ENCODE results near the gene HIVEP3. TPM values are rescaled to one million over a fixed set of nuclear protein-coding genes. Genes with fewer than 3 reads are reported as not detected.

Gene HIVEP3
- polyA plus RNA-seq, 1 of the 3 experiments (the other 2 are of a cell fraction): 6.4 TPM

GRCh38 chr1:41758904-41759548, 159.7 kb downstream of the HIVEP3 start:
- Histone ChIP-seq H3K4me2 (no peak overlapping the region; the same call in 1 of the 2 replicates), H3K9me3 (no peaks in the 10 kb centered on the region), H3K79me2 (ENCODE audit: insufficient read depth) (no peaks in the 10 kb centered on the region), H3K9me2 (no peaks in the 10 kb centered on the region), H3K36me3 (replicated peaks in 1 of 2; ENCODE audit: control insufficient read depth in 1 of 2, insufficient read depth in 2 of 2, low read length in 1 of 2) (no peaks in the 10 kb centered on the region), H3K27me3 (ENCODE audit: insufficient read depth) (no peaks in the 10 kb centered on the region), H3K4me3 (ENCODE audit: low read depth in 2 of 2, low read length in 1 of 2) (no peak overlapping the region), H4K20me1 (ENCODE audit: insufficient read depth) (no peaks in the 10 kb centered on the region), H3K4me1 (ENCODE audit: control insufficient read depth in 1 of 2, insufficient read depth in 2 of 2, low read depth in 1 of 2, low read length in 1 of 2) (0 out of 4 replicates have a peak, but pooled peaks cover 0 to 3% of the 10 kb centered on the region in 2 experiments), H3K27ac (ENCODE audit: low read depth in 2 of 2, low read length in 1 of 2) (peak overlapping the region in 1 of 2 experiments; percentile 41; a peak in 2 of 4 replicates), H3F3A (replicated peaks; ENCODE audit: insufficient read depth) (peaks cover 6% of the 10 kb centered on the region), H2AFZ (ENCODE audit: low read depth) (no peak overlapping the region), H3K9ac (no peak overlapping the region)
- no peak for DNase-seq
- POLR2A ChIA-PET: no interaction called here
- TF ChIP-seq CHD2 (IDR thresholded peaks at IDR 0.05; ENCODE audit: low read length, partially characterized antibody) (no peak), ELF1 (IDR thresholded peaks at IDR 0.05) (no peak), RCOR1 (IDR thresholded peaks at IDR 0.05; ENCODE audit: low read length) (no peak), FOSL2 (IDR thresholded peaks at IDR 0.05; ENCODE audit: borderline replicate concordance, low read depth) (peak; percentile 71; the same call in 1 of the 2 replicates), JUND (IDR thresholded peaks at IDR 0.05) (peak; percentile 43), FOXJ3 (CRISPR knock-in tag; IDR thresholded peaks at IDR 0.05) (no peak), ZBTB33 (IDR thresholded peaks at IDR 0.05; ENCODE audit: borderline replicate concordance, low read depth) (no peak), EP300 (IDR thresholded peaks at IDR 0.05; ENCODE audit: borderline replicate concordance in 1 of 2, low read depth in 1 of 2, low read length in 1 of 2) (no peak), NRF1 (IDR thresholded peaks at IDR 0.05; ENCODE audit: low read depth, low read length) (no peak), RFX5 (IDR thresholded peaks at IDR 0.05; ENCODE audit: low read length) (no peak), TAF1 (IDR thresholded peaks at IDR 0.05; ENCODE audit: borderline replicate concordance, low read depth, low read length) (no peak), POLR2AphosphoS5 (IDR thresholded peaks at IDR 0.05; ENCODE audit: low read depth, low read length) (no peak), YY1 (IDR thresholded peaks at IDR 0.05; ENCODE audit: low read depth) (no peak), MXI1 (IDR thresholded peaks at IDR 0.05; ENCODE audit: low read depth, low read length) (no peak), RXRA (IDR thresholded peaks at IDR 0.05; ENCODE audit: borderline replicate concordance, low read depth) (no peak), TCF12 (IDR thresholded peaks at IDR 0.05) (peak; percentile 62), SIN3A (IDR thresholded peaks at IDR 0.05; ENCODE audit: borderline replicate concordance, low read depth, low read length) (no peak), NFIC (IDR thresholded peaks at IDR 0.05; ENCODE audit: borderline replicate concordance) (no peak)
- TF ChIP-seq, protein P1, sequence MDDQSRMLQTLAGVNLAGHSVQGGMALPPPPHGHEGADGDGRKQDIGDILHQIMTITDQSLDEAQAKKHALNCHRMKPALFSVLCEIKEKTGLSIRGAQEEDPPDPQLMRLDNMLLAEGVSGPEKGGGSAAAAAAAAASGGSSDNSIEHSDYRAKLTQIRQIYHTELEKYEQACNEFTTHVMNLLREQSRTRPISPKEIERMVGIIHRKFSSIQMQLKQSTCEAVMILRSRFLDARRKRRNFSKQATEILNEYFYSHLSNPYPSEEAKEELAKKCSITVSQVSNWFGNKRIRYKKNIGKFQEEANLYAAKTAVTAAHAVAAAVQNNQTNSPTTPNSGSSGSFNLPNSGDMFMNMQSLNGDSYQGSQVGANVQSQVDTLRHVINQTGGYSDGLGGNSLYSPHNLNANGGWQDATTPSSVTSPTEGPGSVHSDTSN (IDR thresholded peaks at IDR 0.05): no peak
- TF ChIP-seq, protein P2, sequence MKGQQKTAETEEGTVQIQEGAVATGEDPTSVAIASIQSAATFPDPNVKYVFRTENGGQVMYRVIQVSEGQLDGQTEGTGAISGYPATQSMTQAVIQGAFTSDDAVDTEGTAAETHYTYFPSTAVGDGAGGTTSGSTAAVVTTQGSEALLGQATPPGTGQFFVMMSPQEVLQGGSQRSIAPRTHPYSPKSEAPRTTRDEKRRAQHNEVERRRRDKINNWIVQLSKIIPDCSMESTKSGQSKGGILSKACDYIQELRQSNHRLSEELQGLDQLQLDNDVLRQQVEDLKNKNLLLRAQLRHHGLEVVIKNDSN (IDR thresholded peaks at IDR 0.05; ENCODE audit: borderline replicate concordance, low read depth): no peak
- TF ChIP-seq, protein P3, sequence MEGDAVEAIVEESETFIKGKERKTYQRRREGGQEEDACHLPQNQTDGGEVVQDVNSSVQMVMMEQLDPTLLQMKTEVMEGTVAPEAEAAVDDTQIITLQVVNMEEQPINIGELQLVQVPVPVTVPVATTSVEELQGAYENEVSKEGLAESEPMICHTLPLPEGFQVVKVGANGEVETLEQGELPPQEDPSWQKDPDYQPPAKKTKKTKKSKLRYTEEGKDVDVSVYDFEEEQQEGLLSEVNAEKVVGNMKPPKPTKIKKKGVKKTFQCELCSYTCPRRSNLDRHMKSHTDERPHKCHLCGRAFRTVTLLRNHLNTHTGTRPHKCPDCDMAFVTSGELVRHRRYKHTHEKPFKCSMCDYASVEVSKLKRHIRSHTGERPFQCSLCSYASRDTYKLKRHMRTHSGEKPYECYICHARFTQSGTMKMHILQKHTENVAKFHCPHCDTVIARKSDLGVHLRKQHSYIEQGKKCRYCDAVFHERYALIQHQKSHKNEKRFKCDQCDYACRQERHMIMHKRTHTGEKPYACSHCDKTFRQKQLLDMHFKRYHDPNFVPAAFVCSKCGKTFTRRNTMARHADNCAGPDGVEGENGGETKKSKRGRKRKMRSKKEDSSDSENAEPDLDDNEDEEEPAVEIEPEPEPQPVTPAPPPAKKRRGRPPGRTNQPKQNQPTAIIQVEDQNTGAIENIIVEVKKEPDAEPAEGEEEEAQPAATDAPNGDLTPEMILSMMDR (IDR thresholded peaks at IDR 0.05): no peak
- TF ChIP-seq, protein P4, sequence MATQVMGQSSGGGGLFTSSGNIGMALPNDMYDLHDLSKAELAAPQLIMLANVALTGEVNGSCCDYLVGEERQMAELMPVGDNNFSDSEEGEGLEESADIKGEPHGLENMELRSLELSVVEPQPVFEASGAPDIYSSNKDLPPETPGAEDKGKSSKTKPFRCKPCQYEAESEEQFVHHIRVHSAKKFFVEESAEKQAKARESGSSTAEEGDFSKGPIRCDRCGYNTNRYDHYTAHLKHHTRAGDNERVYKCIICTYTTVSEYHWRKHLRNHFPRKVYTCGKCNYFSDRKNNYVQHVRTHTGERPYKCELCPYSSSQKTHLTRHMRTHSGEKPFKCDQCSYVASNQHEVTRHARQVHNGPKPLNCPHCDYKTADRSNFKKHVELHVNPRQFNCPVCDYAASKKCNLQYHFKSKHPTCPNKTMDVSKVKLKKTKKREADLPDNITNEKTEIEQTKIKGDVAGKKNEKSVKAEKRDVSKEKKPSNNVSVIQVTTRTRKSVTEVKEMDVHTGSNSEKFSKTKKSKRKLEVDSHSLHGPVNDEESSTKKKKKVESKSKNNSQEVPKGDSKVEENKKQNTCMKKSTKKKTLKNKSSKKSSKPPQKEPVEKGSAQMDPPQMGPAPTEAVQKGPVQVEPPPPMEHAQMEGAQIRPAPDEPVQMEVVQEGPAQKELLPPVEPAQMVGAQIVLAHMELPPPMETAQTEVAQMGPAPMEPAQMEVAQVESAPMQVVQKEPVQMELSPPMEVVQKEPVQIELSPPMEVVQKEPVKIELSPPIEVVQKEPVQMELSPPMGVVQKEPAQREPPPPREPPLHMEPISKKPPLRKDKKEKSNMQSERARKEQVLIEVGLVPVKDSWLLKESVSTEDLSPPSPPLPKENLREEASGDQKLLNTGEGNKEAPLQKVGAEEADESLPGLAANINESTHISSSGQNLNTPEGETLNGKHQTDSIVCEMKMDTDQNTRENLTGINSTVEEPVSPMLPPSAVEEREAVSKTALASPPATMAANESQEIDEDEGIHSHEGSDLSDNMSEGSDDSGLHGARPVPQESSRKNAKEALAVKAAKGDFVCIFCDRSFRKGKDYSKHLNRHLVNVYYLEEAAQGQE (IDR thresholded peaks at IDR 0.05; ENCODE audit: low read depth, low read length): no peak
- CTCF ChIA-PET: no interaction called here
- WGBS (ENCODE audit: low lambda C conversion rate): 39% methylated on average over 3 of the region's 3 CpGs
